Measurements from ENCODE around the gene SLC6A16.
"Not testable (repeated sequence)": the region's sequence is repeated elsewhere in the genome, so short reads cannot be mapped to it uniquely, and the experiment has no call there.

SLC6A16 gene

GRCh38 chr19:49344505-49345423 lies 19.8 kb upstream of the SLC6A16 start:
- no peak for DNase-seq

GRCh38 chr19:49343123-49343522 lies 18.1 kb upstream of the SLC6A16 start:
- DNase-seq = no peak

GRCh38 chr19:49342291-49342721 lies 17.3 kb upstream of the SLC6A16 start:
- DNase-seq = no peak

GRCh38 chr19:49340865-49341718 lies 16.1 kb upstream of the SLC6A16 start:
- no peak for DNase-seq

- DNase-seq = no peak
These were observed 15.3 kb upstream of the SLC6A16 start for GRCh38 chr19:49340069-49340864.

GRCh38 chr19:49339301-49340068 lies 14.5 kb upstream of the SLC6A16 start:
- no peak for DNase-seq

GRCh38 chr19:49338691-49339300 lies 13.8 kb upstream of the SLC6A16 start:
- DNase-seq = no peak

- DNase-seq = no peak
These were observed 13.2 kb upstream of the SLC6A16 start for GRCh38 chr19:49338023-49338677.

- DNase-seq = no peak
These were observed 12.5 kb upstream of the SLC6A16 start for GRCh38 chr19:49337267-49338022.

- no peak for DNase-seq
These were observed 11.7 kb upstream of the SLC6A16 start for GRCh38 chr19:49336482-49337266.

GRCh38 chr19:49335784-49336481 lies 10.9 kb upstream of the SLC6A16 start:
- peak; percentile 62 for DNase-seq

- DNase-seq = peak; percentile 51
These were observed 10.2 kb upstream of the SLC6A16 start, which contains the start of gene CD37 for GRCh38 chr19:49335071-49335783. Gene CD37 (plus strand): TSS chr19:49335406. CDS start chr19:49335541, 135 bp downstream.

GRCh38 chr19:49333811-49334288 lies 8.9 kb upstream of the SLC6A16 start:
- DNase-seq = peak; percentile 28

GRCh38 chr19:49333418-49333805 lies 8.4 kb upstream of the SLC6A16 start:
- peak; percentile 28 for DNase-seq

- DNase-seq = not testable (repeated sequence)
These were observed 7.9 kb upstream of the SLC6A16 start for GRCh38 chr19:49332691-49333417.

- DNase-seq = peak; percentile 84
These were observed 6.6 kb upstream of the SLC6A16 start for GRCh38 chr19:49331616-49332055.

GRCh38 chr19:49331187-49331586 lies 6.2 kb upstream of the SLC6A16 start:
- not testable (repeated sequence) for DNase-seq
